ENCODE data around the gene KRTAP13-3. TPM values are rescaled to one million over a fixed set of nuclear protein-coding genes. Genes with fewer than 3 reads are reported as not detected.

Gene KRTAP13-3
- total RNA-seq = not detected in 2 replicates

GRCh38 chr21:30425826-30426225 is at the start of gene KRTAP13-3:
TSS of gene KRTAP13-3 (minus strand) at chr21:30425926. CDS start at chr21:30425912, 14 bp downstream.

GRCh38 chr21:30439975-30440374 is 14.2 kb upstream of the KRTAP13-3 start, which contains the start of gene KRTAP15-1:
TSS of gene KRTAP15-1 (plus strand) at chr21:30440275. CDS start at chr21:30440328, 53 bp downstream.

GRCh38 chr21:30430170-30430655 is 4.5 kb upstream of the KRTAP13-3 start, which contains the start of gene KRTAP13-4:
TSS of gene KRTAP13-4 (plus strand) at chr21:30430220. CDS start at chr21:30430276, 56 bp downstream.

GRCh38 chr21:30395731-30396130 is 30.0 kb downstream of the KRTAP13-3 start, which contains the start of gene KRTAP13-1:
TSS of gene KRTAP13-1 (plus strand) at chr21:30396031. CDS start at chr21:30396087, 56 bp downstream.

Other genes with a start within 250 kb of the KRTAP13-3 start
- not detected in 2 replicates for gene CLDN8, start 209.8 kb downstream of the KRTAP13-3 start, total RNA-seq
- gene KRTAP24-1, start 143.0 kb downstream of the KRTAP13-3 start, total RNA-seq = not detected in 2 replicates
- not detected in 2 replicates for gene KRTAP25-1, start 136.4 kb downstream of the KRTAP13-3 start, total RNA-seq
- gene KRTAP26-1, start 105.6 kb downstream of the KRTAP13-3 start, total RNA-seq = not detected in 2 replicates
- not detected in 2 replicates for gene KRTAP27-1, start 88.2 kb downstream of the KRTAP13-3 start, total RNA-seq
- gene KRTAP23-1, start 77.3 kb downstream of the KRTAP13-3 start, total RNA-seq = not detected in 2 replicates
- not detected in 2 replicates for gene KRTAP13-2, start 53.7 kb downstream of the KRTAP13-3 start, total RNA-seq
- not detected in 2 replicates for gene KRTAP13-1, start 29.9 kb downstream of the KRTAP13-3 start, total RNA-seq
- not detected in 2 replicates for gene KRTAP13-4, start 4.3 kb upstream of the KRTAP13-3 start, total RNA-seq
- gene KRTAP15-1, start 14.3 kb upstream of the KRTAP13-3 start, total RNA-seq = not detected in 2 replicates
- not detected in 2 replicates for gene KRTAP19-1, start 54.4 kb upstream of the KRTAP13-3 start, total RNA-seq
- gene KRTAP19-2, start 61.5 kb upstream of the KRTAP13-3 start, total RNA-seq = not detected in 2 replicates
- not detected in 2 replicates for gene KRTAP19-3, start 66.1 kb upstream of the KRTAP13-3 start, total RNA-seq
- gene KRTAP19-4, start 71.2 kb upstream of the KRTAP13-3 start, total RNA-seq = not detected in 2 replicates
- not detected in 2 replicates for gene KRTAP19-5, start 76.2 kb upstream of the KRTAP13-3 start, total RNA-seq
- gene KRTAP19-6, start 115.9 kb upstream of the KRTAP13-3 start, total RNA-seq = not detected in 2 replicates
- gene KRTAP19-7, start 135.4 kb upstream of the KRTAP13-3 start, total RNA-seq = not detected in 2 replicates
- gene KRTAP22-2, start 164.5 kb upstream of the KRTAP13-3 start, total RNA-seq = not detected in 2 replicates
- gene KRTAP6-3, start 166.5 kb upstream of the KRTAP13-3 start, total RNA-seq = not detected in 2 replicates
- gene KRTAP6-2, start 173.0 kb upstream of the KRTAP13-3 start, total RNA-seq = not detected in 2 replicates
- gene KRTAP22-1, start 175.2 kb upstream of the KRTAP13-3 start, total RNA-seq = not detected in 2 replicates
- gene KRTAP6-1, start 188.0 kb upstream of the KRTAP13-3 start, total RNA-seq = not detected in 2 replicates
- gene KRTAP20-1, start 190.5 kb upstream of the KRTAP13-3 start, total RNA-seq = not detected in 2 replicates
- not detected in 2 replicates for gene KRTAP20-4, start 194.7 kb upstream of the KRTAP13-3 start, total RNA-seq
- gene KRTAP20-2, start 209.3 kb upstream of the KRTAP13-3 start, total RNA-seq = not detected in 2 replicates
- gene KRTAP20-3, start 216.9 kb upstream of the KRTAP13-3 start, total RNA-seq = not detected in 2 replicates

Data from cardiac atrium fibroblast (primary cell).